Right lobe of liver (tissue), 4 donors: ENCODE data around the gene PTGER2.

Experiments used
- POLR2A ChIP-seq: fragments of 450-650 bp; IDR thresholded peaks from one replicate; pipeline ENCODE4 v1.6.1; 2017; ENCODE audit warnings: antibody characterized with exemption, mild to moderate bottlenecking
- TF ChIP-seq, protein P1 (sequence below), 4 donors: fragments of 200-600 bp in 3 of 4; fragments of 450-650 bp in 1 of 4; IDR thresholded peaks; one replicate each; pipeline versions ENCODE4 v1.5.1 to v1.8.0; 2016 to 2022; ENCODE audit warnings: antibody characterized with exemption in 4 of 4, mild to moderate bottlenecking in 2 of 4
- donor health status: DM: no; HTN: no; CAD: no.
- donor health status: DM: no; HTN: no; CAD: no.
- donor health status: DM: no; HTN: yes; CAD: no.

GRCh38 chr14:52277552-52277951 is 36.6 kb upstream of the PTGER2 start:
- no peak for TF ChIP-seq POLR2A
- TF ChIP-seq, protein P1, sequence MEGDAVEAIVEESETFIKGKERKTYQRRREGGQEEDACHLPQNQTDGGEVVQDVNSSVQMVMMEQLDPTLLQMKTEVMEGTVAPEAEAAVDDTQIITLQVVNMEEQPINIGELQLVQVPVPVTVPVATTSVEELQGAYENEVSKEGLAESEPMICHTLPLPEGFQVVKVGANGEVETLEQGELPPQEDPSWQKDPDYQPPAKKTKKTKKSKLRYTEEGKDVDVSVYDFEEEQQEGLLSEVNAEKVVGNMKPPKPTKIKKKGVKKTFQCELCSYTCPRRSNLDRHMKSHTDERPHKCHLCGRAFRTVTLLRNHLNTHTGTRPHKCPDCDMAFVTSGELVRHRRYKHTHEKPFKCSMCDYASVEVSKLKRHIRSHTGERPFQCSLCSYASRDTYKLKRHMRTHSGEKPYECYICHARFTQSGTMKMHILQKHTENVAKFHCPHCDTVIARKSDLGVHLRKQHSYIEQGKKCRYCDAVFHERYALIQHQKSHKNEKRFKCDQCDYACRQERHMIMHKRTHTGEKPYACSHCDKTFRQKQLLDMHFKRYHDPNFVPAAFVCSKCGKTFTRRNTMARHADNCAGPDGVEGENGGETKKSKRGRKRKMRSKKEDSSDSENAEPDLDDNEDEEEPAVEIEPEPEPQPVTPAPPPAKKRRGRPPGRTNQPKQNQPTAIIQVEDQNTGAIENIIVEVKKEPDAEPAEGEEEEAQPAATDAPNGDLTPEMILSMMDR (IDR thresholded peaks at IDR 0.05): no peak
